ENCODE measurements around the gene GLRX.
"Not testable (repeated sequence)": the region's sequence is repeated elsewhere in the genome, so short reads cannot be mapped to it uniquely, and the experiment has no call there.

The GLRX gene

GRCh38 chr5:95826949-95827891 lies 4.7 kb upstream of the GLRX start:
- no peak for DNase-seq

GRCh38 chr5:95825495-95825894 lies 3.0 kb upstream of the GLRX start:
- DNase-seq, result no peak

- no peak for DNase-seq
Observed at GRCh38 chr5:95824747-95825146, 2.2 kb upstream of the GLRX start.

GRCh38 chr5:95823738-95824609 lies 1.4 kb upstream of the GLRX start:
- DNase-seq, result peak; percentile 86

- DNase-seq, result peak; percentile 23
Observed at GRCh38 chr5:95823218-95823737, 752 bp upstream of the GLRX start.

GRCh38 chr5:95822043-95822541 lies 434 bp downstream of the GLRX start:
- peak; percentile 24 for DNase-seq

GRCh38 chr5:95821110-95822021 lies 1.2 kb downstream of the GLRX start:
- DNase-seq, result peak; percentile 36

GRCh38 chr5:95818181-95819147 lies 4.1 kb downstream of the GLRX start:
- peak; percentile 39 for DNase-seq

- DNase-seq, result peak; percentile 43
Observed at GRCh38 chr5:95817430-95817829, 5.1 kb downstream of the GLRX start.

GRCh38 chr5:95816776-95817175 lies 5.8 kb downstream of the GLRX start:
- no peak for DNase-seq

GRCh38 chr5:95816341-95816740 lies 6.2 kb downstream of the GLRX start:
- no peak for DNase-seq

- no peak for DNase-seq
Observed at GRCh38 chr5:95815155-95815729, 7.3 kb downstream of the GLRX start.

GRCh38 chr5:95813035-95813434 lies 9.5 kb downstream of the GLRX start:
- DNase-seq, result not testable (repeated sequence)

GRCh38 chr5:95812074-95812471 lies 10.5 kb downstream of the GLRX start:
- peak; percentile 40 for DNase-seq

GRCh38 chr5:95811461-95812073 lies 11.0 kb downstream of the GLRX start:
- DNase-seq, result not testable (repeated sequence)

GRCh38 chr5:95811126-95811423 lies 11.5 kb downstream of the GLRX start:
- not testable (repeated sequence) for DNase-seq

GRCh38 chr5:95810305-95811125 lies 12.0 kb downstream of the GLRX start:
- DNase-seq, result no peak

GRCh38 chr5:95809414-95809960 lies 13.0 kb downstream of the GLRX start:
- no peak for DNase-seq
